Ecto neural progenitor cell (in vitro differentiated cells): ENCODE data around the gene NRIP2.

Experiments
- DNase-seq: peaks from one replicate; pipeline ENCODE4 v3.0.0-alpha.2; 2018; ENCODE audit warnings: low spot score

The NRIP2 gene

GRCh38 chr12:2845280-2845679 lies 10.4 kb upstream of the NRIP2 start:
- DNase-seq = no peak

GRCh38 chr12:2844786-2845185 lies 10.0 kb upstream of the NRIP2 start:
- DNase-seq = no peak

GRCh38 chr12:2842948-2843347 lies 8.1 kb upstream of the NRIP2 start:
- DNase-seq = no peak

GRCh38 chr12:2841056-2841650 lies 6.3 kb upstream of the NRIP2 start:
- DNase-seq = no peak

- no peak for DNase-seq
These were observed 1.7 kb upstream of the NRIP2 start for GRCh38 chr12:2836574-2836973.

- DNase-seq = no peak
These were observed 1.0 kb upstream of the NRIP2 start for GRCh38 chr12:2835691-2836403.

GRCh38 chr12:2833810-2834209 lies 1.0 kb downstream of the NRIP2 start:
- DNase-seq = no peak

- no peak for DNase-seq
These were observed 1.5 kb downstream of the NRIP2 start for GRCh38 chr12:2833327-2833726.

- no peak for DNase-seq
These were observed 2.2 kb downstream of the NRIP2 start for GRCh38 chr12:2832550-2833127.

GRCh38 chr12:2829275-2829674 lies 5.6 kb downstream of the NRIP2 start:
- DNase-seq = no peak

GRCh38 chr12:2826721-2827515 lies 7.9 kb downstream of the NRIP2 start:
- DNase-seq = no peak

- DNase-seq = no peak
These were observed 8.8 kb downstream of the NRIP2 start for GRCh38 chr12:2826036-2826435.

- DNase-seq = no peak
These were observed 9.7 kb downstream of the NRIP2 start for GRCh38 chr12:2825132-2825531.

- no peak for DNase-seq
These were observed 10.3 kb downstream of the NRIP2 start for GRCh38 chr12:2824541-2824940.

- no peak for DNase-seq
These were observed 11.4 kb downstream of the NRIP2 start for GRCh38 chr12:2823483-2823882.

- no peak for DNase-seq
These were observed 14.4 kb downstream of the NRIP2 start for GRCh38 chr12:2820432-2820831.

- no peak for DNase-seq
These were observed 15.0 kb downstream of the NRIP2 start for GRCh38 chr12:2819810-2820209.

- DNase-seq = peak; percentile 61
These were observed 21.3 kb downstream of the NRIP2 start for GRCh38 chr12:2813214-2814185.

- peak; percentile 99 for DNase-seq
These were observed 22.3 kb downstream of the NRIP2 start, which contains the start of gene ITFG2 for GRCh38 chr12:2812290-2813213. ITFG2 (plus strand) TSS chr12:2812668; CDS start chr12:2812761, 93 bp downstream.

GRCh38 chr12:2811801-2812200 lies 23.0 kb downstream of the NRIP2 start:
- no peak for DNase-seq
